NCI-H345 (cell line): ENCODE results near the gene TRIM38.

Experiments
- DNase-seq: peaks from one replicate; lab custom pipeline; 2025; lab: John Stamatoyannopoulos, UW

Gene TRIM38

DNA sequence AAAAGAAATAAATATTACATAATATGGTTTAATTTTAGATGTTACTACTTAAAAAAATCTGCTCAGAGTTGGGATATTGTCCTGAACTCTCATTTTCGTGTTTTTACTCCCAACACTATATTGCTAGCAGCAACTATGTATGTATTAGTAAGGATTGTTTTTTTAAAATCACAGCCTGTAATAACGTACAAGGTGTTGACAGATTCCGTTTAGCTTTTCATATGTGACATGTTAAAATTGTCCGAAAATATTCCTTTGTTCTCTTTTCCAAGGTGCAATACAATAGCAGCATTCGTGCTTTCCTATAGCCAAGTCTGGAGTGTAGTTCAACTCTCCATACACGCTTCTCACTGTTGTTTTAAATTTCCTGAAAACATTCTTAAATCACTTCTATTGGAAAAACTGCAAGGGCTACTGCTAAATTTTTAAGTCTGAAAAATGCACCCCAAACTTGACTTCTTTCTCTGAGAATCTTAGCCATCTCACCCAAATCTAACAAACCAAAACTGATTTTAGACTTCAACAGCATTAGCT lies 65.7 kb downstream of the TRIM38 start:
- no peak for DNase-seq

DNA sequence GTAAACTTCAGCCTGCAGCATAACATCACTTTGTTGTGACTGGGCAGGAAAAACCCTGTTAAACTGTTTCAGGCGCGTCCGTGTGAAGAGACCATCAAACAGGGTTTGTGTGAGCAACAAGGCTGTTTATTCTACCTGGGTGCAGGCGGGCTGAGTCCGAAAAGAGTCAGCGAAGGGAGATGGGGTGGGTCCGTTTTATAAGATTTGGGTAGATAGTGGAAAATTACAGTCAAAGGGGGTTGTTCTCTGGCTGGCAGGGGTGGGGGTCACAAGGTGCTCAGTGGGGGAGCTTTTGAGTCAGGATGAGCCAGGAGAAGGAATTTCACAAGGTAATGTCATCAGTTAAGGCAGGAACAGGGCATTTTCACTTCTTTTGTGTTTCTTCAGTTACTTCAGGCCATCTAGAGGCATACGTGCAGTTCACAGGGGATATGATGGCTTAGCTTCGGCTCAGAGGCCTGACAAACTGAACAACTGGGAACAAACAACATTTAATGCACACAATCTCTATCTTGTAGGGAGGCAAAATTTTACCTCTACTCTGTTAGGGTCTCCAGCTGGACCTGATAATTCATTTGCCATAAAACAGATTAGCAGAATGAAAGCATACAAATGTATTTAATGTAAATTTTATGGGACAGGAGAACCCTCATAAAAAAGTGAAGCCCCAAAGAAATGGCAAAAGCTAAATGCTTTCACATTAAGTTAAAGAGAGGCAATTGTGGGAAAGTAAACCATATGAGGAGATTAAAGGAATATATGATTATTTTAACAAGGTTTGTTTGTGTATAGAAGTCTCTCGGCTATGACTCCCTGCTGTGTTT lies 66.4 kb downstream of the TRIM38 start:
- DNase-seq = no peak

DNA sequence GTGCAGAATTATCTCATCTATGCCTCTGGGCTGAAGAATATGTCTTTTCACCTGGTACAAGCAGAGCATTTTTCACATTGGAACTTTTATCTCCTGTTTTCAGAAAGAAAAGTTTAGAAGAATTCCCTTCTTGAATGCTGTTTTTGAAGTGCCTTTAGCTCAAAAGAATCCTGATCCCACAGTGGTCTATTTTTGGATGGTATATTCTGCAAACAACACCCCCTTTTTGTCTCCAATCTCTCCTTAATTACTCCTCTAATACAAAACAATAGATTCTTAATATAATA lies 66.9 kb downstream of the TRIM38 start:
- DNase-seq = no peak

DNA sequence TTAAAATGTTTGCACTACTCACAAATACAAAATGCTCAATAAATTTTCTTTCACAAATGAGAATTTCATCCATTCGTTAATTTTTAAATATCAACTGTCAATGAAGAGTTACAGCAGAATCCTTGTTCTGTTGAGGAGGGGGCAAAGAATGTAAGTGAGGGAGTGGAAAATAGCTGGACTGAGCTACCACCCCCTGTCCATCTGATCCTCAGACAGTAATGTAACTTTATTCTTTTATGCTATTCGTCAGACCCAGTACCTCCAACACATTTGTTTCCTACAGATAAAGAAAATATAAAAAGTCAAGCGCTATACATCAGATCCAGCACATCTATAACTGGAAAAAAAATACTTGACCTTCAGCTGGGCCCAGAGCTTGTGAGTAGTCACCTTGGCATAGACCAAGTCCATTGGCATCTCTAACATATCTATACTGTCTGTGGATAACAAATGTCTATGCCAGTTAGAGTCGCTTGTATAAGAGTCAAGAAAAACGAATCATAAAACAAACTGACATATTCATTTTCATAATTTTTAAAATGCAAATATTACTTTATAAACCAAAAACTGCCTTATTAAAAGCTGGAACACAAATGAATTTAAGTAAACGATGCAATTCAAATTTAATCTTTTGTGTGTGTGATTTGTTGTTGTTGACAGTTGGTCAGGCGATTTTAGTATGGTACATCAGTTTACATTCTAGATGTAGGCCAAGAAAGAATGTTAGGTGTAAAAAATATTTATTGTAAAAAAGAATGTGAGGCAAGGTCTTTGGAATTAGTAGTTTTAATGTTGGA lies 67.5 kb downstream of the TRIM38 start:
- no peak for DNase-seq

DNA sequence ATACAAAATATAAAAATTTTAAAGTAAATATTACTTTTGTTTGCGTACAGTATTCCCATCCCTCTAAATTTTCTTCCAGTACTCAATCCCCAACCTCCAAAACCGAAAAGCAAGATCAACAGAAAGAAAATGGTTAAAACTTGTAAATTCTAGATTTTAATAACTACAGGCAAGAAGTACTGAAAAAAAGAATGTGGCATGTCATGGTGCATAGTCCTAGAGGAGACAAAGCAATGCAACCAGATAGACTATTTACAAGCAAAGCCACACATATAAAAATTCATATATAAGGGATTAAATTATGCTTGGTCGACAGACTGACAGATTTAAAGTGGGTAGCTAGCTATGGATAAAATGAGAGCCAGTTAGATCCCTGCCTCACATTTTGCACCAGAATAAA lies 68.1 kb downstream of the TRIM38 start:
- no peak for DNase-seq

DNA sequence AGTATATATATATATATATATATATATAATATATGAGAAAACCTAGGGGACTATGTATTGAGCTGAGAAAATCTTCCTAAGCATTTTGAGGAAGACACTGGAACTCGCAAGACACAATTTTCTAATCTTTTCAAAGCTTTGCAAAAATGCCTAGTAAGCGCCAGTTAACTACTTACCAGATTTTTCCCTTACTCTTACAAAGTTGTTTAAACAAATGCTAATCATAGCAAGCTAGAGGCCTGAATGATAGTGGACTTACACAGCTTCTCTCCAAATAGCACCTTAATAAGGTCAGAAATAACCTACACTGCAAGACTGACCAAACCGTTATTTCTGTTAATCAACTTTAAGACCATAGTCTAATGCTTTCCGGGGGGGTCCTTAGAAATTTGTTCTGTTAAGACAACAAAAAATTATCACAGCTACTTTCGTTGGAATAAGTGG lies 68.6 kb downstream of the TRIM38 start:
- DNase-seq = peak; percentile 41

DNA sequence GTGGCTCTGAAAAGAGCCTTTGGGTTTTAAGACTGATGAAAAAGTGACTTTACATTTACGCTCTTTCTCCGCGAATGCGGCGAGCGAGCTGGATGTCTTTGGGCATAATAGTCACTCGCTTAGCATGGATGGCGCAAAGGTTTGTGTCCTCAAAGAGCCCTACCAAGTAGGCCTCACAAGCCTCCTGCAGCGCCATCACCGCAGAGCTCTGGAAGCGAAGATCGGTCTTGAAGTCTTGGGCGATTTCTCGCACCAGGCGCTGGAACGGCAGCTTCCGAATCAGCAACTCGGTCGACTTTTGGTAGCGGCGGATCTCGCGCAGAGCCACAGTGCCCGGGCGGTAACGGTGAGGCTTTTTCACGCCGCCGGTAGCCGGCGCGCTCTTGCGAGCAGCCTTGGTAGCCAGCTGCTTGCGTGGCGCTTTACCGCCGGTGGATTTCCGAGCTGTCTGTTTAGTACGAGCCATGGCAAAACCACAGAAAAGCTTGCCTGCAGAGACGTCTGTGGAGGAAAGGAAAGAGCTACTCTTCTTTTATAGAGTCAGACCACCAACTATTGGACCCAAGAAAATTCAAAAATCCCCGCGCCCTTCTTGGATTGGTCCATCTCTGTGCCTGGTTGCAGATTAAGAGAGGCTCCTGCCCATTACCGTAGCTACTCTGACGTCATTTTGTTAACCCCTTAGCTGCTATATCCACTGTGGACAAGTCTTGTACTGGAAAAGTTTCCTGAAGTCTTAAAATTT lies 69.2 kb downstream of the TRIM38 start:
- DNase-seq = peak; percentile 99

DNA sequence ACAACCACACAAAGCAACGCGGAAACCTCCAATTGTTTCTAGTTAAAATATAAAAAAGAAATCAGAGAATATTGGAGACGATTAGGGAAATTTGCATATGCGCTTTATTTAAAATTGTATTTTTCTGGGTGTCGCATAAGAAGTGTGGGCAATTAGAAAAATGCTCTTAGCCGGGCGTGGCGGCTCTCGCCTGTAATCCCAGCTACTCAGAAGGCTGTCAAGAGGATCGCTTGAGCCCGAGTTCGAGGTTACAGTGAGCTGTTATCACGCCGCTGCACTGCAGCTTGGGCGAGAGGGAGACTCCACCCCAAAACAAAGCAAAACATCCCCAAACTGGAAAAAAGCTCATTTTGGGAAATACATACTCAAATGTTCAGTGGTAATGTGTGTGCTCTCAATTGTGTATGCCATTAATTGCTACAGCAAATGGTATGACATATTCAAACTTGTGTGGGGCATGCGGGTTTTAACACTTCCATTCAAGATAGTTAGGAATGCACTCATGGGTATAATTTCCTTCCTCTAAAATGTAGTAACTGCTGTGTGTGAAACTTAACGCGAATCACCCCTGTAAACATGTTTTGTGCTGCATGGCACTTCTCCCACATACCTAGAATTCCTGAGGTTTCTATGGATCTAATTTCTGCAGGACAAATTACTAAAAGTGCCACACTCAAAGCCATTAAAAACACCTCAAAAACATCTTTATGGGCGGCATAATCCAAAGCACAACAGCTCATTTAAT lies 69.9 kb downstream of the TRIM38 start:
- DNase-seq = peak; percentile 73

DNA sequence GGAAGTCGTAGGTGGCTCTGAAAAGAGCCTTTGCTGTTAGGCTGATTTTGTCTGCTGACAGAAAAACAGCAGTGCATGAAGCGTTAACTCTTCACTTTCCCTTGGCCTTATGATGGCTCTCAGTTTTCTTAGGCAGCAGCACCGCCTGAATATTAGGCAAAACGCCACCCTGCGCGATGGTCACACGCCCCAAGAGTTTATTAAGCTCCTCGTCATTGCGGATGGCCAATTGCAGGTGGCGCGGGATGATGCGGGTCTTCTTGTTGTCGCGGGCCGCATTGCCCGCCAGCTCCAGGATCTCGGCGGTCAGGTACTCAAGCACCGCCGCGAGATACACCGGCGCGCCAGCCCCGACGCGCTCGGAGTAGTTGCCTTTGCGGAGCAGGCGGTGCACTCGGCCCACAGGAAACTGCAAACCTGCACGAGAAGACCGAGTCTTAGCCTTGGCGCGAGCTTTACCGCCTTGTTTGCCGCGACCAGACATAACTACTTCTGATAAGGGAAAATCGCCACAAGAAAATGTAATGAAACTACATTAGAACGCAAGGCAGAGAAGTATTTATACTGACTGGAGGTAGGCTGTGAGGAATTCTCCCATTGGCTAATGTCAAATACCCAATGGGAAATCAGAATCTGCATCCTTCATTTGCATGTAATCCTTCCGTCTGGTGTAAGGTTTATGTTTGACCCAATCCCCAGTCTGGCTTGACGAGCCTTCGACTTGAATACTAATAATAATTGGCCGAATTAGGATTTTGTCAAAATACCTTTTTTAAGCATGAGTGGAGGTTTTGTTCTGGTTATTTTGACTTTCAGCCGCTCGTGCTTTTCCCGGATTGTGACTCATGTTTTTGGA lies 70.7 kb downstream of the TRIM38 start:
- DNase-seq = peak; percentile 85

DNA sequence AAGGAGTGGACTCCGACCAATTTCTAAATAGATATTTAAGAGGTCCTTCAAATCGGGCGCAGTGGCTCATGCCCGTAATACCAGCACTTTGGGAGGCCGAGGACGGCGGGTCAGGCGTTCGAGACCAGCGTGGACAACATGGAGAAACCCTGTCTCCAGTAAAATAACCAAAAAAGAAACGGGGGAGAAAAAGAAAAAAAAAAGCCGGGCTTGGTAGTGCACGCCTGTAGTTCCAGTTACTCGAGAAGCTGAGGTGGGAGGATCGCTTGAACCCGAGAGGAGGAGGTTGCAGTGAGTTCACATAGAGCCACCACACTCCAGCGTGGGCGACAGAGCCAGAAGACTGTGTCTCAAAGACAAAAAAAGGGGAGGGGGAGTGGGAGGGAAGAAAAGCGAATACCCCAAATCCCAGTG lies 71.3 kb downstream of the TRIM38 start:
- no peak for DNase-seq

DNA sequence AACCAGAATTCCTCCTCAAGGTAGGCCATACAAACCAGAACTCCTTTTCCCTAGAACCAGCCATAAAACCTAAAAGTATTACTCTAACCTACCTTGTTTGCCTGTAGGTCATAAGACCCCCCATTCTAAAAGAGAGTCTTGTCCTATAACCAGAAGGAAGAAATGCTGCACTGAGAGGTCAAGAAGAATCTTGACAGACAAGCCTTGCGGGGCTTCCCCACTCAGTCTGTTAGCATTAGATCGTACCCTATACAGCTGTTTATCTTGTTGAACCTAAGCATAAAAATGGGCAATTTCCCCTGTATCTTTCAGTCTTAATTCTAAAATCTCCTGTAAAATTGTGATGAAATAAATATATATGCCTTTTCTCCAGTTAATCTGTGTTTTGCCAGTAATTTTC lies 72.3 kb downstream of the TRIM38 start:
- DNase-seq = no peak
